ENCODE data around the gene PRSS12. TPM values are rescaled to one million over a fixed set of nuclear protein-coding genes. Genes with fewer than 3 reads are reported as not detected.

Gene PRSS12
- total and polyA plus RNA-seq, 2 donors (not counting 3 experiments of a cell fraction or from before 2014, with no cell fraction given): 0.22 to 0.55 TPM

GRCh38 chr4:118361192-118361591 lies 8.4 kb upstream of the PRSS12 start:
- no peaks in the 10 kb centered on the region for H3K9me3 ChIP-seq (replicated peaks; ENCODE audit: control insufficient read depth, insufficient read depth, low read length)
- no peaks in the 10 kb centered on the region for H3K4me1 ChIP-seq (ENCODE audit: control insufficient read depth, extremely low read depth, insufficient read depth, low read length)
- no peak overlapping the region for H3K9ac ChIP-seq (replicated peaks; ENCODE audit: extremely low read depth, insufficient read depth, low read length)
- H3K4me3 ChIP-seq (replicated peaks in 1 of 3; ENCODE audit: insufficient read depth in 1 of 3, low read depth in 1 of 3, low read length in 3 of 3): no peak overlapping the region
- H3K79me2 ChIP-seq (ENCODE audit: control insufficient read depth, insufficient read depth, low read length): no peaks in the 10 kb centered on the region
- ChIA-PET POLR2A (no interaction called here), CTCF (interaction anchor here (1.6 kb wide), 1 partner anchor 8 kb away, joined by 5 read pairs; the partner anchor contains the start of gene PRSS12)
- no peaks in the 10 kb centered on the region for H3K36me3 ChIP-seq (ENCODE audit: control insufficient read depth in 2 of 2, extremely low read depth in 1 of 2, insufficient read depth in 2 of 2, low read length in 2 of 2)
- dilution Hi-C loops (cut with MboI; ENCODE audit: extremely low pct_ligation_motif_present, low sequenced_read_pairs) (no loop called here), intact Hi-C loops (cut with micrococcal nuclease) (no loop called here)
- TF ChIP-seq MYC (IDR thresholded peaks at IDR 0.05; ENCODE audit: low read depth, low read length): no peak
- TF ChIP-seq POLR2AphosphoS5 (IDR thresholded peaks at IDR 0.05; ENCODE audit: insufficient read depth, low read depth, low read length): no peak
- no peak for TF ChIP-seq JUN (IDR thresholded peaks at IDR 0.05; ENCODE audit: borderline replicate concordance, insufficient read depth, insufficient read length, low read depth)
- TF ChIP-seq MAX (IDR thresholded peaks at IDR 0.05; ENCODE audit: insufficient read depth, insufficient read length): no peak
- TF ChIP-seq CTCF (IDR thresholded peaks at IDR 0.05; ENCODE audit: extremely low read depth in 1 of 2, insufficient read depth in 1 of 2, low read depth in 1 of 2, low read length in 2 of 2): no peak
- peaks cover 6 to 23% of the 10 kb centered on the region in 2 experiments for H3K27me3 ChIP-seq (ENCODE audit: control insufficient read depth in 2 of 2, insufficient read depth in 2 of 2, low read length in 2 of 2)
- no peak overlapping the region for H3K27ac ChIP-seq (ENCODE audit: insufficient read depth, low read depth, low read length)
- FAIRE-seq (no peak), DNase-seq (ENCODE audit: low read depth, low spot score) (no peak)
- no peak overlapping the region for H2AFZ ChIP-seq (ENCODE audit: low read depth, low read length)
- H4K20me1 ChIP-seq (replicated peaks; ENCODE audit: control insufficient read depth, extremely low read depth, insufficient read depth, low read length): no peaks in the 10 kb centered on the region
- H3K9me1 ChIP-seq (replicated peaks; ENCODE audit: control insufficient read depth, extremely low read depth, insufficient read depth, low read length): no peaks in the 10 kb centered on the region
- no TSS peak for BruUV-seq (replicated peaks)
- H3K4me2 ChIP-seq (ENCODE audit: insufficient read depth, low read length): no peak overlapping the region

GRCh38 chr4:118360106-118360505 lies 7.3 kb upstream of the PRSS12 start:
- Histone ChIP-seq H2AFZ (ENCODE audit: low read depth, low read length) (no peak overlapping the region), H3K4me1 (ENCODE audit: control insufficient read depth, extremely low read depth, insufficient read depth, low read length) (no peaks in the 10 kb centered on the region), H3K9me3 (replicated peaks; ENCODE audit: control insufficient read depth, insufficient read depth, low read length) (no peaks in the 10 kb centered on the region), H3K36me3 (ENCODE audit: control insufficient read depth in 2 of 2, extremely low read depth in 1 of 2, insufficient read depth in 2 of 2, low read length in 2 of 2) (no peaks in the 10 kb centered on the region), H4K20me1 (replicated peaks; ENCODE audit: control insufficient read depth, extremely low read depth, insufficient read depth, low read length) (no peaks in the 10 kb centered on the region), H3K4me3 (replicated peaks in 1 of 3; ENCODE audit: insufficient read depth in 1 of 3, low read depth in 1 of 3, low read length in 3 of 3) (no peak overlapping the region), H3K9me1 (replicated peaks; ENCODE audit: control insufficient read depth, extremely low read depth, insufficient read depth, low read length) (no peaks in the 10 kb centered on the region), H3K9ac (replicated peaks; ENCODE audit: extremely low read depth, insufficient read depth, low read length) (no peak overlapping the region), H3K27ac (ENCODE audit: insufficient read depth, low read depth, low read length) (no peak overlapping the region), H3K4me2 (ENCODE audit: insufficient read depth, low read length) (no peak overlapping the region), H3K79me2 (ENCODE audit: control insufficient read depth, insufficient read depth, low read length) (no peaks in the 10 kb centered on the region), H3K27me3 (ENCODE audit: control insufficient read depth in 2 of 2, insufficient read depth in 2 of 2, low read length in 2 of 2) (peaks cover 13 to 28% of the 10 kb centered on the region in 2 experiments)
- no peak for FAIRE-seq
- TF ChIP-seq FOS (IDR thresholded peaks at IDR 0.05; ENCODE audit: borderline replicate concordance, insufficient read depth, low read length) (no peak), POLR2AphosphoS5 (IDR thresholded peaks at IDR 0.05; ENCODE audit: insufficient read depth, low read depth, low read length) (no peak), CTCF (IDR thresholded peaks at IDR 0.05; ENCODE audit: extremely low read depth in 1 of 2, insufficient read depth in 1 of 2, low read depth in 1 of 2, low read length in 2 of 2) (no peak), POLR2A (IDR thresholded peaks at IDR 0.05; ENCODE audit: low read depth, low read length) (no peak), MYC (IDR thresholded peaks at IDR 0.05; ENCODE audit: low read depth, low read length) (no peak), GATA2 (IDR thresholded peaks at IDR 0.05; ENCODE audit: insufficient read depth, insufficient read length, low read depth, low read length) (no peak), EZH2 (IDR thresholded peaks at IDR 0.05; ENCODE audit: borderline replicate concordance, low read depth, low read length, severe bottlenecking) (no peak), MAX (IDR thresholded peaks at IDR 0.05; ENCODE audit: insufficient read depth, insufficient read length) (no peak), JUN (IDR thresholded peaks at IDR 0.05; ENCODE audit: borderline replicate concordance, insufficient read depth, insufficient read length, low read depth) (no peak)
- ChIA-PET POLR2A (no interaction called here), CTCF (interaction anchor here (1.0 kb wide), 1 partner anchor 8 kb away, joined by 3 read pairs; no protein-coding TSS in a partner anchor)
- intact Hi-C loops (cut with micrococcal nuclease): no loop called here
- BruUV-seq (replicated peaks): no TSS peak
- DNase-seq (ENCODE audit: low read depth, low spot score): no peak
- dilution Hi-C loops (cut with MboI; ENCODE audit: extremely low pct_ligation_motif_present, low sequenced_read_pairs): no loop called here

Measured in endothelial cell of umbilical vein (primary cell).